ENCODE results near the gene DLEC1. TPM values are rescaled to one million over a fixed set of nuclear protein-coding genes. Genes with fewer than 3 reads are reported as not detected.

Gene DLEC1
- total RNA-seq, 1 donor: under 0.01 TPM

- Histone ChIP-seq H3K4me2 (ENCODE audit: insufficient read depth, low read length) (no peak overlapping the region), H3K36me3 (ENCODE audit: insufficient read depth, low read length) (no peaks in the 10 kb centered on the region), H3K4me3 (ENCODE audit: insufficient read depth, low read length) (no peak overlapping the region), H4K20me1 (ENCODE audit: insufficient read depth, low read length) (no peaks in the 10 kb centered on the region), H3K27ac (ENCODE audit: low read depth, low read length) (no peak overlapping the region), H3K9me3 (ENCODE audit: low read depth, low read length) (peaks cover 5% of the 10 kb centered on the region), H3K4me1 (ENCODE audit: insufficient read depth, low read length) (no peaks in the 10 kb centered on the region), H3K27me3 (ENCODE audit: insufficient read depth, low read length) (no peaks in the 10 kb centered on the region), H3K79me2 (ENCODE audit: insufficient read depth, low read length) (no peaks in the 10 kb centered on the region), H2AFZ (ENCODE audit: low read length) (no peak overlapping the region)
- no peak for TF ChIP-seq CTCF (IDR thresholded peaks at IDR 0.05; ENCODE audit: extremely low read depth, low read depth, low read length)
- DNase-seq (ENCODE audit: insufficient read length, low spot score, missing footprints): peak; percentile 62
Observed at GRCh38 chr3:38084334-38085310, 45.6 kb downstream of the DLEC1 start.

- Histone ChIP-seq H3K27ac (ENCODE audit: low read depth, low read length) (no peak overlapping the region), H3K27me3 (ENCODE audit: insufficient read depth, low read length) (no peaks in the 10 kb centered on the region), H3K4me3 (ENCODE audit: insufficient read depth, low read length) (no peak overlapping the region), H2AFZ (ENCODE audit: low read length) (no peak overlapping the region), H4K20me1 (ENCODE audit: insufficient read depth, low read length) (no peaks in the 10 kb centered on the region), H3K4me2 (ENCODE audit: insufficient read depth, low read length) (no peak overlapping the region), H3K4me1 (ENCODE audit: insufficient read depth, low read length) (no peaks in the 10 kb centered on the region), H3K79me2 (ENCODE audit: insufficient read depth, low read length) (no peaks in the 10 kb centered on the region), H3K9me3 (ENCODE audit: low read depth, low read length) (peaks cover 5% of the 10 kb centered on the region), H3K36me3 (ENCODE audit: insufficient read depth, low read length) (no peaks in the 10 kb centered on the region)
- DNase-seq (ENCODE audit: insufficient read length, low spot score, missing footprints): peak; percentile 62
- no peak for TF ChIP-seq CTCF (IDR thresholded peaks at IDR 0.05; ENCODE audit: extremely low read depth, low read depth, low read length)
Observed at GRCh38 chr3:38085311-38085942, 46.4 kb downstream of the DLEC1 start.

GRCh38 chr3:38085943-38086324 is 46.9 kb downstream of the DLEC1 start:
- no peaks in the 10 kb centered on the region for H3K36me3 ChIP-seq (ENCODE audit: insufficient read depth, low read length)

More at GRCh38 chr3:38085943-38086324, 46.9 kb downstream of the DLEC1 start:
- Histone ChIP-seq H3K9me3 (ENCODE audit: low read depth, low read length) (peaks cover 5% of the 10 kb centered on the region), H4K20me1 (ENCODE audit: insufficient read depth, low read length) (no peaks in the 10 kb centered on the region), H2AFZ (ENCODE audit: low read length) (no peak overlapping the region), H3K4me2 (ENCODE audit: insufficient read depth, low read length) (no peak overlapping the region), H3K4me1 (ENCODE audit: insufficient read depth, low read length) (no peaks in the 10 kb centered on the region), H3K27me3 (ENCODE audit: insufficient read depth, low read length) (no peaks in the 10 kb centered on the region), H3K27ac (ENCODE audit: low read depth, low read length) (no peak overlapping the region), H3K79me2 (ENCODE audit: insufficient read depth, low read length) (no peaks in the 10 kb centered on the region), H3K4me3 (ENCODE audit: insufficient read depth, low read length) (no peak overlapping the region)
- no peak for DNase-seq (ENCODE audit: insufficient read length, low spot score, missing footprints)
- TF ChIP-seq CTCF (IDR thresholded peaks at IDR 0.05; ENCODE audit: extremely low read depth, low read depth, low read length): no peak
